ENCODE data around the gene SLC6A19. TPM values are rescaled to one million over a fixed set of nuclear protein-coding genes. Genes with fewer than 3 reads are reported as not detected.
"Not testable (repeated sequence)": the region's sequence is repeated elsewhere in the genome, so short reads cannot be mapped to it uniquely, and the experiment has no call there.

The SLC6A19 gene
- polyA plus RNA-seq, 3 donors = 50.8 to 77.3 (median 71.8) TPM

- DNase-seq = no peak
Measured at GRCh38 chr5:1259806-1260480, 58.5 kb downstream of the SLC6A19 start.

GRCh38 chr5:1261643-1262042, 60.2 kb downstream of the SLC6A19 start:
- no peak for DNase-seq

GRCh38 chr5:1262381-1262780, 61.0 kb downstream of the SLC6A19 start:
- no peak for DNase-seq

- no peak for DNase-seq
Measured at GRCh38 chr5:1264211-1264610, 62.8 kb downstream of the SLC6A19 start.

GRCh38 chr5:1265026-1265425, 63.6 kb downstream of the SLC6A19 start:
- DNase-seq = no peak

- DNase-seq = no peak
Measured at GRCh38 chr5:1265461-1266455, 64.4 kb downstream of the SLC6A19 start.

- no peak for DNase-seq
Measured at GRCh38 chr5:1266791-1267190, 65.4 kb downstream of the SLC6A19 start.

GRCh38 chr5:1267464-1267863, 66.1 kb downstream of the SLC6A19 start:
- DNase-seq = not testable (repeated sequence)

GRCh38 chr5:1268056-1268455, 66.7 kb downstream of the SLC6A19 start:
- no peak for DNase-seq

GRCh38 chr5:1268666-1269065, 67.3 kb downstream of the SLC6A19 start:
- no peak for DNase-seq

- no peak for DNase-seq
Measured at GRCh38 chr5:1270426-1270825, 69.0 kb downstream of the SLC6A19 start.

- no peak for DNase-seq
Measured at GRCh38 chr5:1270933-1271914, 69.8 kb downstream of the SLC6A19 start.

- DNase-seq = no peak
Measured at GRCh38 chr5:1272201-1272600, 70.8 kb downstream of the SLC6A19 start.

GRCh38 chr5:1273745-1274144, 72.3 kb downstream of the SLC6A19 start:
- DNase-seq = no peak

- DNase-seq = no peak
Measured at GRCh38 chr5:1274471-1274870, 73.1 kb downstream of the SLC6A19 start.

Other genes starting within 250 kb of the SLC6A19 start
- 10 to 100 TPM; 16.4 to 21.1 (median 20.5) TPM for gene NKD2, start 192.8 kb upstream of the SLC6A19 start, polyA plus RNA-seq (ENCODE audit: insufficient read length in 3 of 3)
- 10 to 100 TPM; 41.3 to 50.2 (median 44.3) TPM for gene SLC12A7, start 89.5 kb upstream of the SLC6A19 start, polyA plus RNA-seq (ENCODE audit: insufficient read length in 3 of 3)
- 1 to 10 TPM in 2 of 3 donors, under 1 TPM in 1; 0.26 to 3.4 (median 2.5) TPM for gene SLC6A18, start 23.8 kb downstream of the SLC6A19 start, polyA plus RNA-seq (ENCODE audit: insufficient read length in 3 of 3)
- 1 to 10 TPM in 2 of 3 donors, under 1 TPM in 1; 0.31 to 1.2 (median 1.0) TPM for gene TERT, start 93.5 kb downstream of the SLC6A19 start, polyA plus RNA-seq (ENCODE audit: insufficient read length in 3 of 3)
- 100 to 1,000 TPM; 129 to 144 (median 143) TPM for gene CLPTM1L, start 143.5 kb downstream of the SLC6A19 start, polyA plus RNA-seq (ENCODE audit: insufficient read length in 3 of 3)
- gene SLC6A3, start 243.8 kb downstream of the SLC6A19 start, polyA plus RNA-seq (ENCODE audit: insufficient read length in 3 of 3) = under 1 TPM; 0.15 to 0.40 (median 0.21) TPM